OCI-LY1 (cell line): ENCODE measurements around the gene EDC4.

ENCODE experiments used
- H2AFZ ChIP-seq: fragments of 200-600 bp; sonication (generic), shearing (Covaris generic); 2 replicates; pipeline ENCODE4 v1.6.0; 2014; ENCODE audit warnings: antibody characterized with exemption, mild to moderate bottlenecking, low read length
- H3F3A ChIP-seq: fragments of 200-600 bp; sonication (generic), shearing (Covaris generic); 2 replicates; pipeline ENCODE4 v1.6.0; 2014; ENCODE audit warnings: mild to moderate bottlenecking, antibody characterized with exemption, low read length, moderate library complexity; ENCODE audit not compliant: insufficient read depth
- H3K27ac ChIP-seq: fragments of 200-600 bp; sonication (generic); 2 replicates; pipeline ENCODE4 v1.5.1; 2014; ENCODE audit warnings: low read length, mixed run types, mild to moderate bottlenecking, low read depth; ENCODE audit not compliant: poor library complexity, severe bottlenecking
- H3K27me3 ChIP-seq: fragments of 200-600 bp; sonication (generic); 2 replicates; pipeline ENCODE4 v1.6.0; 2014; ENCODE audit warnings: antibody characterized with exemption, mild to moderate bottlenecking, low read length, moderate library complexity; ENCODE audit not compliant: insufficient read depth
- H3K36me3 ChIP-seq: fragments of 200-600 bp; sonication (generic); 2 replicates; pipeline ENCODE4 v1.6.1; 2014; ENCODE audit warnings: mild to moderate bottlenecking, antibody characterized with exemption, low read length, moderate library complexity, mixed read lengths; ENCODE audit not compliant: insufficient read depth
- H3K4me1 ChIP-seq: fragments of 200-600 bp; sonication (generic); 2 replicates; pipeline ENCODE4 v1.5.1; 2014; ENCODE audit warnings: mild to moderate bottlenecking, low read length, moderate library complexity; ENCODE audit not compliant: insufficient read depth, severe bottlenecking
- H3K4me2 ChIP-seq: fragments of 200-600 bp; sonication (generic), shearing (Covaris generic); 2 replicates; pipeline ENCODE4 v1.6.1; 2014; ENCODE audit warnings: low read length
- H3K4me3 ChIP-seq: fragments of 200-600 bp; sonication (generic); 2 replicates; pipeline ENCODE4 v1.5.1; 2014; ENCODE audit warnings: low read length, low read depth, mild to moderate bottlenecking, mixed read lengths; ENCODE audit not compliant: poor library complexity, severe bottlenecking
- H3K79me2 ChIP-seq: fragments of 200-600 bp; shearing (Covaris generic); 2 replicates; pipeline ENCODE4 v1.6.1; 2016; ENCODE audit warnings: mixed run types, low read length, mixed read lengths; ENCODE audit not compliant: insufficient read depth
- H3K9ac ChIP-seq: fragments of 200-600 bp; sonication (generic), shearing (Covaris generic); 2 replicates; pipeline ENCODE4 v1.6.1; 2014; ENCODE audit warnings: mild to moderate bottlenecking, low read length, mixed read lengths
- H3K9me2 ChIP-seq: fragments of 200-600 bp; sonication (generic), shearing (Covaris generic); 2 replicates; pipeline ENCODE4 v1.6.1; 2014; ENCODE audit warnings: low read depth, mild to moderate bottlenecking, low read length, mixed read lengths
- H3K9me3 ChIP-seq: fragments of 200-600 bp; shearing (Covaris generic); 2 replicates; pipeline ENCODE4 v1.6.1; 2014; ENCODE audit warnings: low read length, mixed read lengths
- H4K20me1 ChIP-seq: fragments of 200-600 bp; sonication (generic), shearing (Covaris generic); 2 replicates; pipeline ENCODE4 v1.6.0; 2016; ENCODE audit warnings: mild to moderate bottlenecking, low read length; ENCODE audit not compliant: insufficient read depth
- EZH2 ChIP-seq: fragments of 200-600 bp; sonication (generic), shearing (Covaris generic); IDR thresholded peaks from 2 replicates; pipeline ENCODE4 v1.8.0; 2017; ENCODE audit warnings: borderline replicate concordance, mixed run types, mild to moderate bottlenecking, antibody characterized with exemption, low read length, moderate library complexity, mixed read lengths
- TF ChIP-seq, protein P1 (sequence below): fragments of 200-600 bp; sonication (generic), shearing (Covaris generic); IDR thresholded peaks from 2 replicates; pipeline ENCODE4 v1.5.1; 2017; ENCODE audit warnings: mild to moderate bottlenecking, antibody characterized with exemption, low read length, moderate library complexity, mixed read lengths

The EDC4 gene

DNA sequence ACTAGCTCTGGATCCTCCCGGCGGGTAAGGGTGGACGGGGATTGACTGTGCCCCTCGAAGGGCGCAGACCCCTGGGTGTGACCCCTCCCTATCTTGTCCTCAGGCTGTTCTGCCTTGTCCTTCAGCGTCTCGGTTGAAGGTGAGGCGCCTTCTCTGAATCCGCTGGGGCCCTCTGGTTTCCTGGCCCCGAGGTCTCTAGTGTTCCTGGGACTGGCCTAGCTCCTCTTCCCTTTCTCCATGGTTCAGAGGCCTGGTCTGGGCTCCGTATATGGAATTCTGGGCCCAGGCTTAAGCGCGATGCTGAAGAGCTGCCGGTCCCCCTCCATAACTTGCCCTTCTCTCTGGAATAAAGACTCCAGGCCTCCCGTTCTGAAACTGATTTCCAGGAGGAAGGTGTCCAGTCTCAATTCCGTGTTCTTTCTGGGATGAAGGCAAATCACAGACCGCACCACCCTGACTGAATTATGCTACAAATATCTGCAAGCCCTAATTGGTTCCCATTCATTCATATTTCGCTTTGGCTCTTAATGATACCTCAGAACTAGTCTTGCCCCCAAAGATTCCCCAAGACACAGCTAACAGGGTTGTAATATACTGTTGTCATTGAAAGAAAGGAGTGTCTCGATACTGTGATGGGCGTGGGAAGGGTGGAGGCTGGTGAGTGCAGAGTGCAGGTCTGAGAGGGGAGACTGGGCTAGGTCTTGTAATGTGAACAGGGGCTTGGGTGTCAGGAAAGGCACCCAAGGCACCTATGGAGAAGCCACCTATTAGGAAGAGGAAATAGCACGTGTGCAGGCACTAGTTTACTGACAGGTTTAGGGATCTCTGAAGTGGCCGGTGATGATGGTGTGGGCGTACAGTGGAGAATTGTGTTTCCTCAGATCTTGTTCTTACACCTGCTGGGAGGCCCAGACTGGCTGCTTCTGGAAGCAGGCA lies 851 bp downstream of the EDC4 start:
- H3K79me2 ChIP-seq = peaks cover 27% of the 10 kb centered on the region
- H3K9ac ChIP-seq = peak overlapping the region; percentile 93
- no peaks in the 10 kb centered on the region for H3K9me2 ChIP-seq
- no peak overlapping the region for H2AFZ ChIP-seq
- H3K4me2 ChIP-seq = peak overlapping the region; percentile 91
- no peak for TF ChIP-seq EZH2
- TF ChIP-seq, protein P1, sequence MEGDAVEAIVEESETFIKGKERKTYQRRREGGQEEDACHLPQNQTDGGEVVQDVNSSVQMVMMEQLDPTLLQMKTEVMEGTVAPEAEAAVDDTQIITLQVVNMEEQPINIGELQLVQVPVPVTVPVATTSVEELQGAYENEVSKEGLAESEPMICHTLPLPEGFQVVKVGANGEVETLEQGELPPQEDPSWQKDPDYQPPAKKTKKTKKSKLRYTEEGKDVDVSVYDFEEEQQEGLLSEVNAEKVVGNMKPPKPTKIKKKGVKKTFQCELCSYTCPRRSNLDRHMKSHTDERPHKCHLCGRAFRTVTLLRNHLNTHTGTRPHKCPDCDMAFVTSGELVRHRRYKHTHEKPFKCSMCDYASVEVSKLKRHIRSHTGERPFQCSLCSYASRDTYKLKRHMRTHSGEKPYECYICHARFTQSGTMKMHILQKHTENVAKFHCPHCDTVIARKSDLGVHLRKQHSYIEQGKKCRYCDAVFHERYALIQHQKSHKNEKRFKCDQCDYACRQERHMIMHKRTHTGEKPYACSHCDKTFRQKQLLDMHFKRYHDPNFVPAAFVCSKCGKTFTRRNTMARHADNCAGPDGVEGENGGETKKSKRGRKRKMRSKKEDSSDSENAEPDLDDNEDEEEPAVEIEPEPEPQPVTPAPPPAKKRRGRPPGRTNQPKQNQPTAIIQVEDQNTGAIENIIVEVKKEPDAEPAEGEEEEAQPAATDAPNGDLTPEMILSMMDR = no peak
- no peaks in the 10 kb centered on the region for H3K27me3 ChIP-seq
- H3K4me3 ChIP-seq = peak overlapping the region; percentile 99
- no peaks in the 10 kb centered on the region for H3F3A ChIP-seq
- peaks cover 23% of the 10 kb centered on the region for H3K4me1 ChIP-seq
- no peak overlapping the region for H3K27ac ChIP-seq
- H4K20me1 ChIP-seq = no peaks in the 10 kb centered on the region
- H3K36me3 ChIP-seq = peaks cover 55% of the 10 kb centered on the region
- H3K9me3 ChIP-seq = no peaks in the 10 kb centered on the region

DNA sequence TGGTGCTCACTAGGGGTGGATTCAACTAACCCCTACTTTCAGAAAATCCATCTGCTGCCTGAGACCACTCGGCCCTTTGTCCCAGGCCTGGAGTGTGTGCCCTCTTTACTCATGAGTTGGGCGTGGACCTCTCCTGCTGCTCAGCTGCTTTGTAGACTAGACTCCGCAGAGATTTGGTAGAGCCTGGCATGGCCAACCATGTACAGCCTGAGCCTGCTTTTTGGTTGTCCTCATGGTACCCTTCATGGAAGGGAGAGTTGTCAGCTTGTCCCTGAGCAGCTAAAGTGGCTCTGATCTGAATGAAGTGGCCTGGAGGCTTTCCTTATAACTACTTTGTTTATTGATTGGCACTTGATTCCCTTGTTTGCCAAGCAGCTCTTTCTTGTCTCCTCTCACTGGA lies 1.5 kb downstream of the EDC4 start:
- H3K27ac ChIP-seq = no peak overlapping the region
- peaks cover 23% of the 10 kb centered on the region for H3K4me1 ChIP-seq
- peak overlapping the region; percentile 91 for H3K4me2 ChIP-seq
- H3K36me3 ChIP-seq = peaks cover 59% of the 10 kb centered on the region
- no peaks in the 10 kb centered on the region for H3K27me3 ChIP-seq
- TF ChIP-seq, protein P1 = no peak
- peaks cover 27% of the 10 kb centered on the region for H3K79me2 ChIP-seq
- H2AFZ ChIP-seq = no peak overlapping the region
- peak overlapping the region; percentile 93 for H3K9ac ChIP-seq
- H4K20me1 ChIP-seq = no peaks in the 10 kb centered on the region
- no peaks in the 10 kb centered on the region for H3F3A ChIP-seq
- H3K9me2 ChIP-seq = no peaks in the 10 kb centered on the region
- peak overlapping the region; percentile 99 for H3K4me3 ChIP-seq
- no peaks in the 10 kb centered on the region for H3K9me3 ChIP-seq

DNA sequence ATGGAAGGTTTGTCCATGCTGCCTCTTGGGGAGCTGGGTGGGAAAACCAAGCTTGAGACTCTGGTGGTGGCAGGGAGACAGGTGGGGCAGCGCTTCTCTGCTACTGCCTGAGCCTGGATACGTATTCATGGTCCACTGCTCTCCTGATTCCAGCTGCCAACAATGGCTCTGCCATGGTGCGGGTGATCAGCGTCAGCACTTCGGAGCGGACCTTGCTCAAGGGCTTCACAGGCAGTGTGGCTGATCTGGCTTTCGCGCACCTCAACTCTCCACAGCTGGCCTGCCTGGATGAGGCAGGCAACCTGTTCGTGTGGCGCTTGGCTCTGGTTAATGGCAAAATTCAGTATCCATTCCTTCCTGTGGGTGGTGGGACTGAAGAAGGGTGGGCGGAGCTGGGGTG lies 4.2 kb downstream of the EDC4 start:
- Histone ChIP-seq H3K36me3 (peaks cover 64% of the 10 kb centered on the region), H3K4me3 (no peak overlapping the region), H4K20me1 (no peaks in the 10 kb centered on the region), H3K27ac (no peak overlapping the region), H3K27me3 (no peaks in the 10 kb centered on the region), H3K9ac (no peak overlapping the region), H3K4me1 (peaks cover 23% of the 10 kb centered on the region), H3K9me2 (no peaks in the 10 kb centered on the region), H3K9me3 (no peaks in the 10 kb centered on the region), H3K79me2 (peaks cover 27% of the 10 kb centered on the region), H3F3A (no peaks in the 10 kb centered on the region), H2AFZ (no peak overlapping the region), H3K4me2 (no peak overlapping the region)
- TF ChIP-seq, protein P1 = no peak
- TF ChIP-seq EZH2 = no peak
